22Rv1 (cell line): ENCODE measurements around the gene CAMK2N1.

ENCODE experiments used
- ZFX ChIP-seq: fragments of 450-650 bp; IDR thresholded peaks from 2 replicates; pipeline ENCODE4 v1.6.1; 2017; ENCODE audit warnings: antibody characterized with exemption, borderline replicate concordance
- TF ChIP-seq, protein P1 (sequence below): fragments of 450-650 bp; IDR thresholded peaks from 2 replicates; pipeline ENCODE4 v1.5.1; 2017; ENCODE audit warnings: mild to moderate bottlenecking

DNA sequence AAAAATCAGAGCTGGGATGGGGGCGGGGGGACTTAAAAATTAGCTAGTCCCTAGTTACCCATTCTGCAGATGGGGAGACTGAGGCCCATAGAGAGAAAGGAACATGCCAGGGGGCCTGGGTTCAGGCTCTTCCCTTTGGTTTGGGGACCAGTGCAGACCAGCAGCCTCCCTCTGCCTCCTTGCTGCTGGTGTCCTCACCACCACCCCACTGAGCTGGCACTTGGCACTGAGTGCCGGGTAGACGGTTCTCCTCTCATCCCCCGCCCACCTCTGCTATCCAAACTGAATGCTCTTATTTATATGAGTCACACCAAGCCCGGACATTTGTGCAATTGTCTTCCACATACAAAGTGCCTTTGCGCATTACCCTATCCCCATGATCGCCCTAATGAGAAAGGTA, 39.2 kb downstream of the CAMK2N1 start:
- TF ChIP-seq, protein P1, sequence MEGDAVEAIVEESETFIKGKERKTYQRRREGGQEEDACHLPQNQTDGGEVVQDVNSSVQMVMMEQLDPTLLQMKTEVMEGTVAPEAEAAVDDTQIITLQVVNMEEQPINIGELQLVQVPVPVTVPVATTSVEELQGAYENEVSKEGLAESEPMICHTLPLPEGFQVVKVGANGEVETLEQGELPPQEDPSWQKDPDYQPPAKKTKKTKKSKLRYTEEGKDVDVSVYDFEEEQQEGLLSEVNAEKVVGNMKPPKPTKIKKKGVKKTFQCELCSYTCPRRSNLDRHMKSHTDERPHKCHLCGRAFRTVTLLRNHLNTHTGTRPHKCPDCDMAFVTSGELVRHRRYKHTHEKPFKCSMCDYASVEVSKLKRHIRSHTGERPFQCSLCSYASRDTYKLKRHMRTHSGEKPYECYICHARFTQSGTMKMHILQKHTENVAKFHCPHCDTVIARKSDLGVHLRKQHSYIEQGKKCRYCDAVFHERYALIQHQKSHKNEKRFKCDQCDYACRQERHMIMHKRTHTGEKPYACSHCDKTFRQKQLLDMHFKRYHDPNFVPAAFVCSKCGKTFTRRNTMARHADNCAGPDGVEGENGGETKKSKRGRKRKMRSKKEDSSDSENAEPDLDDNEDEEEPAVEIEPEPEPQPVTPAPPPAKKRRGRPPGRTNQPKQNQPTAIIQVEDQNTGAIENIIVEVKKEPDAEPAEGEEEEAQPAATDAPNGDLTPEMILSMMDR, result no peak
- no peak for TF ChIP-seq ZFX
